HG03460 (cell line): ENCODE data around the gene CYP2C9.
"Not testable (repeated sequence)": the region's sequence is repeated elsewhere in the genome, so short reads cannot be mapped to it uniquely, and the experiment has no call there.

Experiments
- ATAC-seq: cut with Tn5 transposase; IDR thresholded peaks from one replicate; pipeline ENCODE4 v1.9.1; 2021; ENCODE audit not compliant: unreplicated experiment

The CYP2C9 gene

GRCh38 chr10:94938383-94938782, at the start of gene CYP2C9:
Gene CYP2C9, plus strand, starts transcription at chr10:94938658. Its CDS starts 25 bp downstream, at chr10:94938683.
- no peak for ATAC-seq

GRCh38 chr10:94889123-94889522, 49.3 kb upstream of the CYP2C9 start:
- no peak for ATAC-seq

GRCh38 chr10:94890264-94891022, 48.0 kb upstream of the CYP2C9 start:
- no peak for ATAC-seq

GRCh38 chr10:94898414-94898813, 40.0 kb upstream of the CYP2C9 start:
- ATAC-seq = not testable (repeated sequence)

GRCh38 chr10:94902080-94902479, 36.4 kb upstream of the CYP2C9 start:
- ATAC-seq = no peak

GRCh38 chr10:94902570-94902969, 35.9 kb upstream of the CYP2C9 start:
- peak; percentile 90 for ATAC-seq

- ATAC-seq = not testable (repeated sequence)
Observed at GRCh38 chr10:94904506-94905148, 33.8 kb upstream of the CYP2C9 start.

- no peak for ATAC-seq
Observed at GRCh38 chr10:94916423-94916822, 22.0 kb upstream of the CYP2C9 start.

- ATAC-seq = no peak
Observed at GRCh38 chr10:94936721-94937120, 1.7 kb upstream of the CYP2C9 start.

GRCh38 chr10:94943432-94944103, 5.1 kb downstream of the CYP2C9 start:
- not testable (repeated sequence) for ATAC-seq

GRCh38 chr10:94946181-94946580, 7.7 kb downstream of the CYP2C9 start:
- not testable (repeated sequence) for ATAC-seq

- ATAC-seq = no peak
Observed at GRCh38 chr10:94963901-94964300, 25.4 kb downstream of the CYP2C9 start.

- ATAC-seq = no peak
Observed at GRCh38 chr10:94983555-94983954, 45.1 kb downstream of the CYP2C9 start.

GRCh38 chr10:94989192-94989591, 50.7 kb downstream of the CYP2C9 start:
- no peak for ATAC-seq

- ATAC-seq = no peak
Observed at GRCh38 chr10:94991243-94991888, 52.9 kb downstream of the CYP2C9 start.

- ATAC-seq = no peak
Observed at GRCh38 chr10:94992811-94993210, 54.4 kb downstream of the CYP2C9 start.

- no peak for ATAC-seq
Observed at GRCh38 chr10:94997741-94998174, 59.3 kb downstream of the CYP2C9 start.

- no peak for ATAC-seq
Observed at GRCh38 chr10:95026461-95026860, 88.0 kb downstream of the CYP2C9 start.

GRCh38 chr10:95031656-95032055, 93.2 kb downstream of the CYP2C9 start:
- no peak for ATAC-seq

GRCh38 chr10:95034401-95034800, 95.9 kb downstream of the CYP2C9 start:
- no peak for ATAC-seq
